Inferior parietal cortex (tissue), 1 donor: ENCODE data around the gene WNT5B.
"Not testable (repeated sequence)": the region's sequence is repeated elsewhere in the genome, so short reads cannot be mapped to it uniquely, and the experiment has no call there.

Experiments used
- DNase-seq: peaks from one replicate; pipeline ENCODE4 v3.0.0-alpha.2; 2016; ENCODE audit errors: extremely low spot score

The WNT5B gene

DNA sequence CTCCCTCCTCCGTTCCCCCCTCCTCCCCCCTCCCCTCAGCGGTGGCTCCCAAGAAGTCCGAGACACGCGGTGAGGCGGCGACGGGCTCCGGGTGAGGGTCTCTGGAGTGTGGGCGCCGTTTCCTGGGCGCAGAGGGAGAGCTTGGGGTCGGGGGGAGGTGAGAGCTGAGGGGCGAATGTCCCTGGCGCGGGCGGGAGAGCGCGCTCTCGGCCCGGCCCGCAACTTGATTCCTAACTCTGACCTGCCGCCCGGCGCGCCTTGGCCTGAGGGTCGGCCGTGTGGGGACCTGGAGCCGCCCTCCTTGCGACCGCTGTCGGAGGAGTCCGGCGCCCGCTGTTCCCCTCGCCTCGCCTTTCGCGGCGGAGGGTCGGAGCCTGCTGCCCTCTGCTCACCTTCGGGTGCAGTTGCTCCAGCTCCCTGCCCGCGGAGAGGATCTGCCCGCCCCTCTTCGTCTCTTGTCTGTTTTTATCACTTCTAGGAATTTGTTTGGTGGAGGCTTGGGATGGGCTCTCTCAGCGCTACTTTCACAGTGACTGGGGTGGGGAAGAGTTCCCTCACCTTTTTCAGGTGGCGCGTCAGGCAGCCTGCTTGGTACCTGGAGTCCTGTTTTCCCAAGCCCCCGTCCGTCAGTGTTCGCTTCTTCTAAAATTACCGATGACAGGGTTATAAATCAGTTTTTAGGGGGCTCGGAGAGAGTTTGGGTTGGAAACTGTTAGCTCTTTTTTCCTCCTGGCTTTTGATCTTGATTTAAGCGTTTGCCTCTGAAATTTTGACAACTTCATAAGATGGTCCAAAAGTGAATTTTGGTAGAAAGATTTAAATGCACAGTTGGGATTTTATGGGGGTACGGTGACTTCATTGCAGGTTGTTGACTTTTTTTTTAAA lies 62.3 kb downstream of the WNT5B start:
- no peak for DNase-seq

- DNase-seq: no peak
Observed at GRCh38 chr12:1692226-1692625, 63.2 kb downstream of the WNT5B start.

DNA sequence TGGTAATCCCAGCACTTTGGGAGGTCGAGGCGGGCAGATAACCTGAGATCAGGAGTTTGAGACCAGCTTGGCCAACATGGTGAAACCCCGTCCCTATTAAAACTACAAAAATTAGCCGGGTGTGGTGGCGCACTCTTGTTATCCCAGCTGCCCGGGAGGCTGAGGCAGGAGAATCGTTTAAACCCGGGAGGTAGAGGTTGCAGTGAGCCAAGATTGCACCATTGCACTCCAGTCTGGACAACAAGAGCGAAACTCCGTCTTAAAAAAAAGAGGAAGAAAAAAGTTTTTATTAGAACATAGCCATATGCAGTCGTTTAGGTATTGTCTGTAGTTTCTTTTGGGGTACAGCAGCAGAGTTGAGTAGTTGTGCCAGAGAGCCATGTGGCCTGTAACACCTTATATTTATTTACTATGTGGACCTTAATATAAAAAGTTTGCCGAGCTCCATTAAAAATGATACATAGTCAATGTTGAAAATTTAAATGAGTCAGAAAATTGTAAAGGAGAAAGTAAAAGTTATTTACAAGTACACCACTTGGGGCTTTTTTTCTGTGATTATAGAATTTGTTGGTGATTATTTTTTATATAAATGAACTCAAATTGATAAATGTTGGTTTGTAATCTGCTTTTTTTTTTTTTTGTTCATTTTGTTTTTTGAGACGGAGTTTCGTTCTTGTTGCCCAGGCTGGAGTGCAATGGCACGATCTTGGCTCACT lies 64.0 kb downstream of the WNT5B start:
- no peak for DNase-seq

GRCh38 chr12:1695097-1695496 lies 66.1 kb downstream of the WNT5B start:
- DNase-seq: not testable (repeated sequence)

DNA sequence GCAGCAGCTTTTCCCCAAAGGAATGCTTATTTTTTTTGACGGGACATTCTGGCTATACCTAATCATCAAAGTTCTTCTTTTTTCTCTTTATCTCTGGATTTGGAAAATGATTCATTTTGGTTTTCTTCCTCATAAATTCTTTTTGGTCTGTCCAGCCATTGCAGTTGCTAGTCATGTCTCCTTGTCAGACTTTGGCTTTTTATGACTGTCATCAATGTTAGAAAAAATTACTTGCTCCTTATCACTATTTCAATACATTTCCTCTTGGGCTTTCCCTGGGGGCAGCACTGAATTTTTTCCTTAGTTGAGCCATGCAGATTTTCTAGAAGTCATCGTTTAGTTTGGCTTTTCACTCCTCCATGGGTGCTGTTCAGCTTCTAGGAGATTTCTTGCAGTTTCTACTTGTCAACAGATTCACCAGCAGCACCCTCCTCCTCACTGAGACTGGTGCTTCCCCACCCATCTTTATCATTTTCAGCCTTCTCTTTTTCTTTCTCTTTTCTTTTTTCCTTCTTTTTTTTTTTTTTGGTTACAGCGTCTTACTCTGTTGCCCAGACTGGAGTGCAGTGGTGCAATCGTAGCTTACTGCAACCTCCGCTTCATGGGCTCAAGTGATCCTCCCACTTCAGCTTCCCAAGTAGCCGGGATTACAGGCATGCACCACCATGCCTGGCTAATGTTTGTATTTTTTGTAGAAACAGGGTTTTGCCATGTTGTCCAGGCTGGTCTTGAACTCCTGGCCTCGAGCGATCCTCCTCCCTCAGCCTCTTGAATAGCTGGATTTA lies 67.0 kb downstream of the WNT5B start:
- DNase-seq: no peak

DNA sequence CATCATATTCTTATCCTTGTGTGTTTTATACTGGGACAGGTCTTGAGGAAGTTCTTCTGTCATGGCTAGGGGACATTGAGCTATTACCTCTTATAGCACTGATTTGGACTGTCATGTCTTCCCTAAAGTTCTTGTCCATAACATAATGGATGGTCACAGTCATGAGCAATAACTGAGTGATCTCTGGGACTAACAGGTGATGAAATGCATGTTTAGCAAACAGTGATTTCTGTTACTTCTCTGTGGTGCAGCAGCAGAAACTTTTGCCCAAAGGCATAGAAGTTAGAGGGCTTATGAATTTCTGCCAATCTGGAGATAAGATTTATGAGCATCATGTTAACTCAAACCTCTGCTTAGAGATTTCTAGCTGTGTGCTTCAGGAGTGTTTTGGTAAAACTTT lies 67.8 kb downstream of the WNT5B start:
- DNase-seq: no peak
